GM03348 (cell line): ENCODE results near the gene TSHZ1.
"Not testable (repeated sequence)": the region's sequence is repeated elsewhere in the genome, so short reads cannot be mapped to it uniquely, and the experiment has no call there.

Experiments used
- DNase-seq: peaks from one replicate; pipeline ENCODE4 v3.0.0; 2012; ENCODE audit warnings: low spot score

TSHZ1 gene

GRCh38 chr18:75307530-75307929 is 96.9 kb downstream of the TSHZ1 start:
- DNase-seq: no peak

GRCh38 chr18:75309564-75309963 is 99.0 kb downstream of the TSHZ1 start:
- DNase-seq: no peak

GRCh38 chr18:75314117-75314516 is 103.5 kb downstream of the TSHZ1 start:
- DNase-seq: no peak

- no peak for DNase-seq
Measured at GRCh38 chr18:75314606-75315005, 104.0 kb downstream of the TSHZ1 start.

- DNase-seq: no peak
Measured at GRCh38 chr18:75316223-75316622, 105.6 kb downstream of the TSHZ1 start.

GRCh38 chr18:75316826-75317225 is 106.2 kb downstream of the TSHZ1 start:
- DNase-seq: no peak

- DNase-seq: no peak
Measured at GRCh38 chr18:75317300-75317699, 106.7 kb downstream of the TSHZ1 start.

- DNase-seq: no peak
Measured at GRCh38 chr18:75317703-75318102, 107.1 kb downstream of the TSHZ1 start.

- DNase-seq: no peak
Measured at GRCh38 chr18:75319905-75320304, 109.3 kb downstream of the TSHZ1 start.

GRCh38 chr18:75320506-75320905 is 109.9 kb downstream of the TSHZ1 start:
- DNase-seq: no peak

- no peak for DNase-seq
Measured at GRCh38 chr18:75321431-75321830, 110.8 kb downstream of the TSHZ1 start.

GRCh38 chr18:75322206-75322605 is 111.6 kb downstream of the TSHZ1 start:
- no peak for DNase-seq

GRCh38 chr18:75323821-75324585 is 113.4 kb downstream of the TSHZ1 start:
- DNase-seq: no peak

- no peak for DNase-seq
Measured at GRCh38 chr18:75324686-75325257, 114.2 kb downstream of the TSHZ1 start.

- DNase-seq: not testable (repeated sequence)
Measured at GRCh38 chr18:75329753-75330152, 119.2 kb downstream of the TSHZ1 start.

GRCh38 chr18:75330308-75330707 is 119.7 kb downstream of the TSHZ1 start:
- no peak for DNase-seq

- no peak for DNase-seq
Measured at GRCh38 chr18:75334869-75335268, 124.3 kb downstream of the TSHZ1 start.

GRCh38 chr18:75335511-75335910 is 124.9 kb downstream of the TSHZ1 start:
- no peak for DNase-seq

GRCh38 chr18:75336767-75337166 is 126.2 kb downstream of the TSHZ1 start:
- no peak for DNase-seq

GRCh38 chr18:75337348-75337747 is 126.8 kb downstream of the TSHZ1 start:
- DNase-seq: no peak

- no peak for DNase-seq
Measured at GRCh38 chr18:75338631-75339030, 128.0 kb downstream of the TSHZ1 start.
